Ishikawa (cell line): ENCODE data around the gene BUD13.
A peak's percentile ranks its signal among the peaks of the same experiment; 100 is the strongest.

Experiments
- CEBPB ChIP-seq: IDR thresholded peaks from 2 replicates; pipeline ENCODE4 v1.6.1; 2012
- CREB1 ChIP-seq: IDR thresholded peaks from 2 replicates; pipeline ENCODE4 v1.6.1; 2012; ENCODE audit warnings: low read depth
- EGR1 ChIP-seq: IDR thresholded peaks from 2 replicates; pipeline ENCODE4 v1.6.1; 2012
- EP300 ChIP-seq: IDR thresholded peaks from 2 replicates; pipeline ENCODE4 v1.6.1; 2012; ENCODE audit warnings: borderline replicate concordance
- FOXM1 ChIP-seq: IDR thresholded peaks from 2 replicates; pipeline ENCODE4 v1.6.1; 2012; ENCODE audit warnings: low read depth, borderline replicate concordance
- MAX ChIP-seq: IDR thresholded peaks from 2 replicates; pipeline ENCODE4 v1.6.1; 2012
- NFIC ChIP-seq: IDR thresholded peaks from 2 replicates; pipeline ENCODE4 v1.6.1; 2012
- RAD21 ChIP-seq: IDR thresholded peaks from 2 replicates; pipeline ENCODE4 v1.6.1; 2012; ENCODE audit warnings: low read depth
- REST ChIP-seq: IDR thresholded peaks from 2 replicates; pipeline ENCODE4 v1.6.1; 2012; ENCODE audit warnings: low read depth, mild to moderate bottlenecking
- TAF1 ChIP-seq: IDR thresholded peaks from 2 replicates; pipeline ENCODE4 v1.6.1; 2012; ENCODE audit warnings: low read depth, mild to moderate bottlenecking
- TCF12 ChIP-seq: IDR thresholded peaks from 2 replicates; pipeline ENCODE4 v1.6.1; 2012; ENCODE audit warnings: low read depth
- TEAD4 ChIP-seq: IDR thresholded peaks from 2 replicates; pipeline ENCODE4 v1.6.1; 2012
- USF1 ChIP-seq: IDR thresholded peaks from 2 replicates; pipeline ENCODE4 v1.6.1; 2012
- YY1 ChIP-seq: IDR thresholded peaks from 2 replicates; pipeline ENCODE4 v1.6.1; 2012; ENCODE audit warnings: low read depth
- ZBTB7A ChIP-seq: IDR thresholded peaks from 2 replicates; pipeline ENCODE4 v1.6.1; 2012; ENCODE audit warnings: low read depth

The BUD13 gene, protein sequence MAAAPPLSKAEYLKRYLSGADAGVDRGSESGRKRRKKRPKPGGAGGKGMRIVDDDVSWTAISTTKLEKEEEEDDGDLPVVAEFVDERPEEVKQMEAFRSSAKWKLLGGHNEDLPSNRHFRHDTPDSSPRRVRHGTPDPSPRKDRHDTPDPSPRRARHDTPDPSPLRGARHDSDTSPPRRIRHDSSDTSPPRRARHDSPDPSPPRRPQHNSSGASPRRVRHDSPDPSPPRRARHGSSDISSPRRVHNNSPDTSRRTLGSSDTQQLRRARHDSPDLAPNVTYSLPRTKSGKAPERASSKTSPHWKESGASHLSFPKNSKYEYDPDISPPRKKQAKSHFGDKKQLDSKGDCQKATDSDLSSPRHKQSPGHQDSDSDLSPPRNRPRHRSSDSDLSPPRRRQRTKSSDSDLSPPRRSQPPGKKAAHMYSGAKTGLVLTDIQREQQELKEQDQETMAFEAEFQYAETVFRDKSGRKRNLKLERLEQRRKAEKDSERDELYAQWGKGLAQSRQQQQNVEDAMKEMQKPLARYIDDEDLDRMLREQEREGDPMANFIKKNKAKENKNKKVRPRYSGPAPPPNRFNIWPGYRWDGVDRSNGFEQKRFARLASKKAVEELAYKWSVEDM

DNA sequence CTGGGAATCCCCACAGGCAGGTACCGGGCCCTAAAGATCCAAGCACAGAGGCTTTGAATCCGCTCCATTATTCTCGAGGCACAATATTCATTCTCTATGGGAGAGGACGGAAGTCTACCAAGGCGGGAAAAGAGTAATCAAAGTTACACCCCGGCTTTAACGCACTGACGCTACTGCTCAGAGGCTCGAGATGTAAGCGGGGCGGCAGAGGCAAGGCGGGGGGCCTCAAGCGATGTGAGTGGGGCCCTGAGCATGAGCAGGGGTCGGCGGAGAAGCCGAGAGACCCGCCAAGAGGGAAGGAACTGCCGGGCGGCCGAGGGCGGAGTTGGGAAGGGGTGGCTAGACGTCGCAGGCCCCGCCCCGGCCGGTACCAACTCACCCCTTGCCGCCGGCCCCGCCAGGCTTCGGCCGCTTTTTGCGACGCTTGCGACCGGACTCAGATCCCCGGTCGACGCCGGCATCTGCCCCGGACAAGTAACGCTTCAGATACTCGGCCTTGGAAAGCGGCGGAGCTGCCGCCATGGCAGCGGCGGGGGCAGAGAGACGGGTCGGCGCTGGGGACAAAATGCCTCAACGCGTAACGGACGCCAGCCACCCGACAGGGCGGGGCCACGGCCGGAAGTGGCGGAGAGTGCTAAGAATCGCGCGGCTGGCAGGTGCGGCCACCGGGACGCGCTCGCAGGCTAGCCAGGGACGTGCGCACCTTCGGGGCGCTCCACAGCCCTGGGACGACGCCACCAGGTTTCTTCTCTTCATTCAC is at the start of gene BUD13:
BUD13 (minus strand) TSS at position 545 of the 760 bp plus-strand sequence; CDS start at position 522, 23 bp downstream.
- TF ChIP-seq CREB1: 0 out of 2 replicates have a peak, but pooled peaks have one; percentile 32
- peak; percentile 37; the same call in 1 of the 2 replicates for TF ChIP-seq USF1
- peak; percentile 34; the same call in 1 of the 2 replicates for TF ChIP-seq TEAD4
- TF ChIP-seq REST: no peak
- peak; percentile 93 for TF ChIP-seq MAX
- peak; percentile 24; the same call in 1 of the 2 replicates for TF ChIP-seq EP300
- no peak; the same call in 1 of the 2 replicates for TF ChIP-seq RAD21
- peak; percentile 68; the same call in 1 of the 2 replicates for TF ChIP-seq EGR1
- peak; percentile 91 for TF ChIP-seq TAF1
- TF ChIP-seq YY1: peak; percentile 93
- no peak for TF ChIP-seq CEBPB
- no peak for TF ChIP-seq FOXM1
- TF ChIP-seq NFIC: no peak
- TF ChIP-seq TCF12: 0 out of 2 replicates have a peak, but pooled peaks have one; percentile 20
- TF ChIP-seq ZBTB7A: no peak; the same call in 1 of the 2 replicates

GRCh38 chr11:116822575-116822974 is 49.8 kb upstream of the BUD13 start:
- TF ChIP-seq REST (no peak), TEAD4 (no peak), TAF1 (no peak), NFIC (no peak), RAD21 (no peak), ZBTB7A (no peak), USF1 (no peak), YY1 (no peak), TCF12 (no peak), EP300 (no peak), MAX (no peak), FOXM1 (no peak), CREB1 (no peak)

DNA sequence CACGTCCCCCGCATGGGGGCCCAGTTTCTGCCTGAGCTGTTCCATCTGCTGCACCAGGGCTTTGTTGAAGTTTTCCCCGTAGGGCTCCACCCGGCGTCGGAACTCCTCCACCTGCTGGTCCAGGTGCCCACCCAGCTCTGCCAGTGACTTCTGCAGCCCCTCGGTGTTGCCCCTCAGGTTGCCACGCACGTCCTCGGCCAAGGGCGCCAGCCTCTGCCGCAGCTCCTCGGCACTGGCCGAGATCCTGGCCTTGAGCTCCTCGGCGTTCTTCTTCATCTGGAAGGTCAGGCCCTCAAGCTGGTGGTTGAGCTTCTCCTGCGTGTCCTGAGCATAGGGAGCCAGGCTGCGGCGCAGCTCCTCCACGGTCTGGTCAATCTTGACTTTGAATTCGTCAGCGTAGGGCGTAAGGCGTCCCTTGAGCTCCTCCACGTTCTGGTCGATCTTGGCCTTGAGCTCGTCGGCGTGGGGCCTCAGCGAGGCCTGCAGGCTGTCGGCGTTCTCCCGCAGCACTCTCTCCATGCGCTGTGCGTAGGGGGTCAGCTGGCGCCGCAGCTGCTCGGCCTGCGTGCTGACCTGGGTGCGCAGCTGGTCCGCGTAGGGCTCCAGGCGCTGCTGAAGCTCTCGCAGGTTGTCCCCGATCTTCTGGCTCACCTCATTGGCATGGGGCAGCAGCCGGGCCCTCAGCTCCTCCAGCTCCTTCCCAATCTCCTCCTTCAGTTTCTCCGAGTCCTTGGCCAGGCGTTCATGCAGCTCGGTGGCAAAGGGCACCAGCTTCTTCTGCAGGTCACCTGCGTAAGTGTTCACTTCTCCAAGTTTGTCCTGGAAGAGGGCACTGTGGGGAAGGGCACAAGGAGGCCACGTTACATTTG is 48.5 kb upstream of the BUD13 start:
- TF ChIP-seq EGR1 (no peak), REST (no peak), FOXM1 (no peak), RAD21 (no peak), ZBTB7A (no peak)
